HepG2 (cell line): ENCODE results near the gene VSIG10L2. TPM values are rescaled to one million over a fixed set of nuclear protein-coding genes. Genes with fewer than 3 reads are reported as not detected.

Experiments used
- AGO2 ChIP-seq: fragments of 200-400 bp; formaldehyde crosslinking; optimal IDR thresholded peaks from 2 replicates; pipeline ENCODE3; 2017; ENCODE audit warnings: mild to moderate bottlenecking, low read depth, low read length, moderate library complexity
- CCAR2 ChIP-seq: fragments of 200-400 bp; formaldehyde crosslinking; optimal IDR thresholded peaks from 2 replicates; pipeline ENCODE3; 2018; ENCODE audit warnings: low read depth, mild to moderate bottlenecking, low read length, moderate library complexity
- CEBPG ChIP-seq: IDR thresholded peaks from 2 replicates; pipeline ENCODE4 v1.6.1; 2016
- CENPT ChIP-seq: sonication (generic); formaldehyde crosslinking; IDR thresholded peaks from 2 replicates; pipeline ENCODE4 v1.8.0; 2022; ENCODE audit warnings: low read depth, mild to moderate bottlenecking, moderate library complexity, missing genetic modification reagents
- E2F2 ChIP-seq: sonication (generic); formaldehyde crosslinking; IDR thresholded peaks from 2 replicates; pipeline ENCODE4 v1.4.0; 2020; ENCODE audit warnings: missing genetic modification reagents, borderline replicate concordance
- HNRNPLL ChIP-seq: fragments of 200-400 bp; formaldehyde crosslinking; IDR thresholded peaks from 2 replicates; pipeline ENCODE4 v1.6.1; 2017; ENCODE audit warnings: mild to moderate bottlenecking, low read depth, low read length; ENCODE audit not compliant: poor library complexity, severe bottlenecking
- HNRNPUL1 ChIP-seq: fragments of 200-400 bp; formaldehyde crosslinking; IDR thresholded peaks from 2 replicates; pipeline ENCODE4 v1.6.1; 2017; ENCODE audit warnings: low read depth, mild to moderate bottlenecking, low read length, moderate library complexity
- IKZF5 ChIP-seq: IDR thresholded peaks from 2 replicates; pipeline ENCODE4 v1.6.1; 2018; ENCODE audit warnings: missing genetic modification reagents, mild to moderate bottlenecking, missing compliant biosample characterization
- MAF1 ChIP-seq: sonication (generic); formaldehyde crosslinking; IDR thresholded peaks from 2 replicates; pipeline ENCODE4 v1.5.0; 2020; ENCODE audit warnings: missing genetic modification reagents, borderline replicate concordance
- NCOA2 ChIP-seq: sonication (generic); formaldehyde crosslinking; IDR thresholded peaks from 2 replicates; pipeline ENCODE4 v1.8.0; 2022; ENCODE audit warnings: inconsistent platforms
- NR1H2 ChIP-seq: sonication (generic); formaldehyde crosslinking; IDR thresholded peaks from 2 replicates; pipeline ENCODE4 v1.8.1; 2022; ENCODE audit warnings: low read depth, missing genetic modification reagents, borderline replicate concordance
- PRDM15 ChIP-seq: sonication (generic); formaldehyde crosslinking; IDR thresholded peaks from 2 replicates; pipeline ENCODE4 v1.4.0; 2020; ENCODE audit warnings: missing genetic modification reagents
- SALL2 ChIP-seq: sonication (generic); formaldehyde crosslinking; IDR thresholded peaks from 2 replicates; pipeline ENCODE4 v1.8.1; 2023; ENCODE audit warnings: mild to moderate bottlenecking, missing genetic modification reagents, inconsistent platforms
- TBL1XR1 ChIP-seq: fragments of 150-350 bp; IDR thresholded peaks from 2 replicates; pipeline ENCODE4 v1.6.1; 2014; ENCODE audit warnings: borderline replicate concordance, low read length; ENCODE audit not compliant: partially characterized antibody
- THYN1 ChIP-seq: sonication (generic); formaldehyde crosslinking; IDR thresholded peaks from 2 replicates; pipeline ENCODE4 v1.8.1; 2023; ENCODE audit warnings: low read depth, mild to moderate bottlenecking, moderate library complexity, missing genetic modification reagents, borderline replicate concordance
- ZBTB49 ChIP-seq: sonication (generic); formaldehyde crosslinking; IDR thresholded peaks from 2 replicates; pipeline ENCODE4 v1.4.0; 2020; ENCODE audit warnings: missing genetic modification reagents, borderline replicate concordance
- ZNF17 ChIP-seq: sonication (generic); formaldehyde crosslinking; IDR thresholded peaks from 2 replicates; pipeline ENCODE4 v1.5.0; 2020; ENCODE audit warnings: mild to moderate bottlenecking, missing genetic modification reagents
- ZNF484 ChIP-seq: sonication (generic); formaldehyde crosslinking; IDR thresholded peaks from 2 replicates; pipeline ENCODE4 v1.5.1; 2020; ENCODE audit warnings: mild to moderate bottlenecking, low read depth, missing genetic modification reagents, borderline replicate concordance
- ZNF598 ChIP-seq: sonication (generic); formaldehyde crosslinking; IDR thresholded peaks from 2 replicates; pipeline ENCODE4 v1.5.1; 2020; ENCODE audit warnings: mild to moderate bottlenecking, missing genetic modification reagents, borderline replicate concordance
- ZNF766 ChIP-seq: sonication (generic); formaldehyde crosslinking; IDR thresholded peaks from 2 replicates; pipeline ENCODE4 v1.5.0; 2020; ENCODE audit warnings: missing genetic modification reagents, borderline replicate concordance
- polyA plus RNA-seq, 8 experiments: library from polyadenylated mRNA; depleted of rRNA in 3 of 8; stranded (reverse) in 7 of 8; unstranded in 1 of 8; fragments of >200 nt; fragmentation: Illumina TruSeq in 4 of 8; extraction: Trizol in 4 of 8; gene quantifications; 2 replicates each; pipeline versions ENCODE4 v1.2.1 to v1.2.3, GENCODE V29; 2011 to 2016; ENCODE audit warnings: low read depth in 4 of 8, missing spikeins in 1 of 8, mixed read lengths in 1 of 8; ENCODE audit not compliant: insufficient read depth in 1 of 8
- total RNA-seq, 5 experiments: library from RNA; depleted of rRNA; stranded (reverse); fragments of >200 nt; fragmentation: Illumina TruSeq; extraction: Trizol; gene quantifications; 2 replicates each; pipeline ENCODE4 v1.2.3, GENCODE V29; 2016; ENCODE audit warnings: low read depth in 1 of 5

Gene VSIG10L2
- total and polyA plus RNA-seq, 2 of the 13 experiments (the other 11 are each of a cell fraction or from before 2014, with no cell fraction given) = 0.21 TPM; not detected in 1

- 0 out of 2 replicates have a peak, but pooled peaks have one; percentile 21 for TF ChIP-seq MAF1 (CRISPR knock-in tag)
- no peak for TF ChIP-seq CCAR2
- TF ChIP-seq CEBPG = no peak
- no peak for TF ChIP-seq ZNF766 (CRISPR knock-in tag)
- no peak for TF ChIP-seq SALL2 (CRISPR knock-in tag)
- TF ChIP-seq ZNF484 (CRISPR knock-in tag) = no peak
- no peak for TF ChIP-seq TBL1XR1
- TF ChIP-seq ZNF17 (CRISPR knock-in tag) = no peak
- no peak for TF ChIP-seq IKZF5 (CRISPR knock-in tag)
- TF ChIP-seq THYN1 = no peak
- no peak for TF ChIP-seq AGO2
- TF ChIP-seq ZBTB49 (CRISPR knock-in tag) = no peak
- TF ChIP-seq E2F2 (CRISPR knock-in tag) = no peak
- TF ChIP-seq HNRNPLL = peak; percentile 65
- no peak for TF ChIP-seq HNRNPUL1
- 0 out of 2 replicates have a peak, but pooled peaks have one; percentile 53 for TF ChIP-seq ZNF598 (CRISPR knock-in tag)
- TF ChIP-seq CENPT (CRISPR knock-in tag) = no peak
- TF ChIP-seq PRDM15 (CRISPR knock-in tag) = peak; percentile 75; the same call in 1 of the 2 replicates
- no peak for TF ChIP-seq NCOA2
- TF ChIP-seq NR1H2 (CRISPR knock-in tag) = no peak
These were observed 42.7 kb upstream of the VSIG10L2 start, which contains the start of gene PUS3 (continued) for GRCh38 chr11:125902927-125903710.
